GM21737 (cell line): ENCODE data around the gene CDK5R1.
"Not testable (repeated sequence)": the region's sequence is repeated elsewhere in the genome, so short reads cannot be mapped to it uniquely, and the experiment has no call there.

ENCODE experiments used
- ATAC-seq: cut with Tn5 transposase; IDR thresholded peaks from one replicate; pipeline ENCODE4 v1.9.1; 2021; ENCODE audit warnings: mild to moderate bottlenecking, moderate library complexity; ENCODE audit not compliant: unreplicated experiment

Gene CDK5R1

GRCh38 chr17:32486701-32487472, at the start of gene CDK5R1:
CDK5R1 (plus strand) TSS chr17:32486993; CDS start chr17:32487621, 628 bp downstream.
- ATAC-seq = peak; percentile 44

GRCh38 chr17:32440722-32441121, 46.1 kb upstream of the CDK5R1 start:
- no peak for ATAC-seq

- no peak for ATAC-seq
Measured at GRCh38 chr17:32441886-32442285, 44.9 kb upstream of the CDK5R1 start.

- no peak for ATAC-seq
Measured at GRCh38 chr17:32443827-32444300, 42.9 kb upstream of the CDK5R1 start.

GRCh38 chr17:32444301-32445073, 42.3 kb upstream of the CDK5R1 start, which contains the start of gene PSMD11:
PSMD11 (plus strand) TSS chr17:32444510; CDS start chr17:32444524, 14 bp downstream.
- ATAC-seq = peak; percentile 88

GRCh38 chr17:32445074-32445415, 41.7 kb upstream of the CDK5R1 start:
- peak; percentile 19 for ATAC-seq

- ATAC-seq = no peak
Measured at GRCh38 chr17:32445497-32445896, 41.3 kb upstream of the CDK5R1 start.

GRCh38 chr17:32445971-32446370, 40.8 kb upstream of the CDK5R1 start:
- ATAC-seq = no peak

GRCh38 chr17:32446949-32447348, 39.8 kb upstream of the CDK5R1 start:
- no peak for ATAC-seq

- no peak for ATAC-seq
Measured at GRCh38 chr17:32449963-32450362, 36.8 kb upstream of the CDK5R1 start.

- not testable (repeated sequence) for ATAC-seq
Measured at GRCh38 chr17:32450379-32450778, 36.4 kb upstream of the CDK5R1 start.

- ATAC-seq = no peak
Measured at GRCh38 chr17:32451879-32452278, 34.9 kb upstream of the CDK5R1 start.

GRCh38 chr17:32452281-32452680, 34.5 kb upstream of the CDK5R1 start:
- ATAC-seq = no peak

- ATAC-seq = no peak
Measured at GRCh38 chr17:32453370-32453769, 33.4 kb upstream of the CDK5R1 start.

- no peak for ATAC-seq
Measured at GRCh38 chr17:32458371-32458770, 28.4 kb upstream of the CDK5R1 start.

GRCh38 chr17:32460054-32460453, 26.7 kb upstream of the CDK5R1 start:
- ATAC-seq = no peak

- no peak for ATAC-seq
Measured at GRCh38 chr17:32461498-32461852, 25.3 kb upstream of the CDK5R1 start.

- no peak for ATAC-seq
Measured at GRCh38 chr17:32461853-32462617, 24.8 kb upstream of the CDK5R1 start.

- no peak for ATAC-seq
Measured at GRCh38 chr17:32463304-32463703, 23.5 kb upstream of the CDK5R1 start.

- ATAC-seq = no peak
Measured at GRCh38 chr17:32464374-32464773, 22.4 kb upstream of the CDK5R1 start.

- no peak for ATAC-seq
Measured at GRCh38 chr17:32467949-32468348, 18.8 kb upstream of the CDK5R1 start.
